ENCODE measurements around the gene PHEX.

PHEX gene

DNA sequence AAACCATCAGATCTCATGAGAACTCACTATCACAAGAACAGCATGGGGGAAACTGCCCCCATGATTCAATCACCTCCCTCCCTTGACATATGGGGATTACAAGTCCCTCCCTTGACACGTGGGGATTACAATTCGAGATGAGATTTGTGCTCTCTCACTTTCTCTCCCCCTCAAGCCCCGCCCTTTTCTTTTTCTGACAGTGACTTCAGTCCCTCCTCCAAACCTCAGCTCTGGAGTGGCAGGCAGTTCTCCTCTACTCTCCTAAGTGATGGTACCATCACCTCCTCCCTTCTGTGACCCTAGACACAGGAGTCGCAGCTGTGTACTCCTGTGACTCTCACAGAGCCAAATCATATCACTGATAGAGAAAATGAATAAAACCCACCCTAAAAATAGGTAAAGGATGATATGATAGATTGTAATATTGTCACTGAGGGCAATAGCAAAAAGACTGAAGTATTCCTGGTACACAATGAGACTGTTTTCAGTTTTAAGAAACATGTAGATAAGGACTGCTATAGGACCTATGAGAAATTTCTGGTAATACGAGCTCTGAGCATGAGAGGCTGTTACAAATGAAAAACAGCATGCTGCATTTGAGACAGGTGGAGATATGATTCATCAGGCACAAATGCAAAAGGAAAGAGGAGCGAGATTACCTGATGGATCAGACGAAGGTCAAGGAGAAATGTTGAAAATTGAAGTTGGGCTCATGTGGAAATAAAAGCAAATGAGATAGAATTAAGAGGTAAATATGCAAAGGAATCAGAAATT is 139.3 kb downstream of the PHEX start:
- no peak overlapping the region for H3K4me3 ChIP-seq (ENCODE audit: low read length)
- no peak for TF ChIP-seq ZNF274 (IDR thresholded peaks at IDR 0.05; ENCODE audit: low read depth, low read length)

DNA sequence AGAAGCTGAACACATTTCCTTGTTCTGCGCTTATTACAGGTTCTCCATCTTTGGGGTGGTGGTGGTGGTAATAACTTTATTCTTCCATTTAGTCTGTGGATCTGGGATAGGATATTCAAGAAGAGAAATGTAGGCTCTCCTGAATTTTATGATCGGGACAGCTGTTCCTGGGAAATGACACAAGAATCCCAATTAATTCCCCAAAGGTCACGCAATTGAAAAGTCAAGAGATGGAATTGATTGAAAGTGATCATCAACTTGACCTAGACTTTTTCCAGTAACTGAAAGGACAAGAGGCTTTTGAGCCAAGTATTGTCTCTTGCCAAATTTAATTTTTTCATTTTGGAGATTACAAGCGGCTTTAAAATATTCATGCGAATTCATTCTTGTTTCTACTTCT is 141.8 kb downstream of the PHEX start:
- no peak for TF ChIP-seq ZNF274 (IDR thresholded peaks at IDR 0.05; ENCODE audit: low read depth, low read length)
- H3K4me3 ChIP-seq (ENCODE audit: low read length): no peak overlapping the region

DNA sequence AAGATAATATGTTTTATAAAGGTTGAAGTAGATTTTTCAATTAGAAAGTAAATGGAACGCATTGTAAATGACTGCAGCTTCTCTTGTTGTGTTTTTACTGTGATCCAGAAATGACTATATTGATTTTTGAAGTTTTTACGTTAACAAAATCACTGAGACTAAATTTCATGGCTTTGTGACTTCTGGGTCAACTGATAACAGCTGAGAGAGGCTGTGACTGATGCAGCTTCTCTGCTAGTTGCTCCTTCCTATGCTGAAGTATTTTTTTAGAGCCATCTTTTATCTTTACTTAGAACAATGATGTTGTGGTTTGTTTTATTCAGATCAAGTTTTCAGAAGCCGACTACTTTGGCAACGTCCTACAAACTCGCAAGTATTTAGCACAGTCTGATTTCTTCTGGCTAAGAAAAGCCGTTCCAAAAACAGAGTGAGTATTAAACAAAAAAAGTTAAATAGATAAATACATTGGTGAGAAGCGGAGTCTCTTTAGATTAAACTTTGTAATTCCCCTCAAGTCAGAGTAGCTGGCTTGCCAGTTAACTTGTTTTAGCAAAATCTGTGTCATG is 145.9 kb downstream of the PHEX start:
- no peak overlapping the region for H3K4me3 ChIP-seq (ENCODE audit: low read length)
- TF ChIP-seq ZNF274 (IDR thresholded peaks at IDR 0.05; ENCODE audit: low read depth, low read length): no peak

DNA sequence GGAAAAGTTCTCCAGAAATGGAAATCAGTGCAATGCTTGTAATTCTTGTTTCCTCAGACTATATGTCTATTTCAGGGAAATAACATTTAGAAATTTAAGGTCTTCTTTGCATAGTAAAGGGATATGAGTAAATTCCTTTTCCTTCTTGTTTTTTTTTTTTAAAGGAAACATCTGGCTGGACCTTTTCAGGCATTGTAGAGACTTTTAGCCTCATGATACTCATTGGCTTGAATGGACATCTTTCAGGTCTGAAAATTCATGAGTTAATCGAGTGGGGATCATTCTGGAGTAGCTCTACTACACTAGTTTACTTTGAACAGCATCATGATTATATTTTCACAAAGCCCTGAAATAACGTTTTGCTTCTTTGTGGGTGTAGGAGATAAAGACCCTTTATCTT is 152.0 kb downstream of the PHEX start:
- TF ChIP-seq ZNF274 (IDR thresholded peaks at IDR 0.05; ENCODE audit: low read depth, low read length): no peak
- H3K4me3 ChIP-seq (ENCODE audit: low read length): no peak overlapping the region

DNA sequence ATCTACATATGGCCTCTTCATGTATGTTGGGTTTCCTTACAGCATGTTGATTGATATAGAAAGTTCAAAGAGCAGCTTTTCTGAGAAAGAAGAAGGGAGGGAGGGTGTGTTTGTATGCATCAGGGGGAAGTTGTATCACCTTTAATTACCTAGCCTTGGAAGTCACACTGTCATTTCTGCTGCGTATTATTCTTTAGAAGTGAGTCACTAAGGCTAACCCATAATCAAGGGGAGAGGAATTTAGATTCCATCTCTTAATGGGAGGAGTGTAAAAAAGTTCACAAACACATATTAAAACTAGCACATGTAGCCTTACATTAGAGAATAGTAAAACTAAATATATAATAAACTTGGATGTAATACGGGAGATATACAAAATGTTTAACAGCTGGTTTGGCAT is 154.0 kb downstream of the PHEX start:
- H3K4me3 ChIP-seq (ENCODE audit: low read length): no peak overlapping the region
- TF ChIP-seq ZNF274 (IDR thresholded peaks at IDR 0.05; ENCODE audit: low read depth, low read length): no peak

DNA sequence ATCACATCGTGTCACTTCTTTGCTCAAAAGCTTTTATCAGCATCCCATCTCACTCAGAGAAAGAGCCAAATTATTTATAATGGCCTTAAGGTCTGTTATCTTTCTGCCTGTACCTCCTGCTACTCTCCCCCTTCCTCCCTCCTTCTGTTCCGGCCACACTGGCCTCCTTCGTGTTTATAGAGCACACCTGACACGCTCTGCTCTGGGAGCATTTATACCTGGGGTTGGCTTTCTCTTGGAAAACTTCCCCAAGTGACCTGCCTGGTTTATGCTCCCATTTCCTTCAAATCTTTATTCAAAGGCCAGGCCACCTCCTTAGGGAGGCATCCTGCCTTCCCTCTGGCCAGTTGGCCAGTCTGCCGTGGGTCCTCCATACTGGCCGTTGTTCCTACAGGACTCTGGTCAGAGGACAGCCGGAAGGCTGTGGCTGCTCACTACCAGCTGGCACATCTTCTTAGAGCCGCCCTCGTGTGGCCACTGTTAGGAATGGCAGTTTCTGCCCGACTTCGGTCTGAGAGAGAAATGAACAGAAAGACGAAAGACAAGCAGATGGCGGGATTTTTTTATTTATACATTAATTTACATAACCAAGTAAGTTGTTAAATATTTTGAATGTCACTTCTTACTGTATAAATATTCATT is 160.4 kb downstream of the PHEX start:
- H3K4me3 ChIP-seq (ENCODE audit: low read length): no peak overlapping the region
- TF ChIP-seq ZNF274 (IDR thresholded peaks at IDR 0.05; ENCODE audit: low read depth, low read length): no peak

DNA sequence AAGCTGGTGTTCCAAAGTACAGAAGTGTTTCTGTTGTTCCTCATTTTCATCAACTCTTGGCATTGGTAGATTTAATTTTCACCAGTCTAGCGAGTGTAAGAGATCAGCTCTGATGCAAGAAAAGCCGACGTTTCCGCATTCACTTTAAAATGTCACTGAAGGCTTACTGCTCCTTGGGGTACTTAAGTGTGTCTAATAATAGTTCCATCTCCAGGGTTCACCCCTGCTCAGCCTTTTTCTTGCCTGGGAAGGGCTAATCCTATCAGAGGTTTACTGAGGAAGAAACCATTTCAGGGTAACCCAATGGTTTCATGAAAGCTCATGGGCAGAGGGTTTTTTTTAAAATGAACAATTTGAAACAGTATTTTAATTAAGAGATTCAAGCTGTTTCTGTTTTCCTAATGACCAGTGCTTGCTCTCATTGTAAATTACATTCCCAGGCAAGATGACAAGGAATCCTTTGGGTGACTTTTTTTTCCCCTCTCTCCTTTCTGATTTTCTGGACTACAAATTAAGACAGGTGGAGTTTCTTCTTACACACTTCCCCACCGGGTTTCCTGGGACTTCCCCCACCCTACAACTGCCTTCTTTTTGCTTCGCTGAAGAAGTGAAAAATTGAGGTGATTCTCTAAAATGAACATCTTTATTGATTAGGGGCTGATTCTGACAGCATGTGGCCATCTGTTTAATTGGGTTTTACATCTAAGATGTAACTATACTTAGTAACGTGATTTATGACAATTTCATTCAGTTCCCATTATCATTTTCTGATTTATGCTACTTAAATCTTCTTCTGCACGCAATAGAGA is 161.9 kb downstream of the PHEX start:
- no peak for TF ChIP-seq ZNF274 (IDR thresholded peaks at IDR 0.05; ENCODE audit: low read depth, low read length)
- no peak overlapping the region for H3K4me3 ChIP-seq (ENCODE audit: low read length)

DNA sequence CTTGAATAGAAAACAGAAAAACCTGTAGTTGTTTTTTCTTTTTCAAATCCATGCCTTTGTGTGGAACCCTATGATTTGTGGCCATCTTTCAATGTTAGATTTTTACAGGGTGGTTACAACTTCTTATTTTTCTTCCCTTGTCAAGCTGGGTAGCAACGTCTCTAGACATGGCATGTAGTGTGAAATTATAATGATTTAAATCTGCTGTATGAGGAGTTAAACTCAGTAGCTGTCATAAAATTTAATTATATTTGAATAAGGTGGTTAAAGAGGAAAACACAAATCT is 162.5 kb downstream of the PHEX start:
- TF ChIP-seq ZNF274 (IDR thresholded peaks at IDR 0.05; ENCODE audit: low read depth, low read length): no peak
- H3K4me3 ChIP-seq (ENCODE audit: low read length): no peak overlapping the region

DNA sequence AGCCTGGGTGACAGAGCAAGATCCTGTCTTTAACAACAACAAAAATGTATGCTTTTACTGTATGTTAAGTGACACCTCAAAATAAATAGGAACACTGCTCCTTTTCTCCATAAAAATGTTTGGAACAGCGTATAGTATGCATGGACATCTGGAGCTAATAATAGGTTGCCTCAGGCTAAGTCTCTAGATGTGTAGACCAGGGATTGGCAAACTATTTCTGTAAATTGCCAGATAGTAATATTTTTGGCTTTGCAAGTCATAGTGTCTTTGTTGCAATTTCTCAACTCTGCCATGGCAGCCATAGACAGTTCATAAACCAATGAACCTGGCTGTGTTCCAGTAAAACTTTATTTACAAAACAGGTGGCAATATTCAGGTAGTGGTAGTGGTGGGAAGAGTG is 164.0 kb downstream of the PHEX start:
- no peak overlapping the region for H3K4me3 ChIP-seq (ENCODE audit: low read length)
- no peak for TF ChIP-seq ZNF274 (IDR thresholded peaks at IDR 0.05; ENCODE audit: low read depth, low read length)

DNA sequence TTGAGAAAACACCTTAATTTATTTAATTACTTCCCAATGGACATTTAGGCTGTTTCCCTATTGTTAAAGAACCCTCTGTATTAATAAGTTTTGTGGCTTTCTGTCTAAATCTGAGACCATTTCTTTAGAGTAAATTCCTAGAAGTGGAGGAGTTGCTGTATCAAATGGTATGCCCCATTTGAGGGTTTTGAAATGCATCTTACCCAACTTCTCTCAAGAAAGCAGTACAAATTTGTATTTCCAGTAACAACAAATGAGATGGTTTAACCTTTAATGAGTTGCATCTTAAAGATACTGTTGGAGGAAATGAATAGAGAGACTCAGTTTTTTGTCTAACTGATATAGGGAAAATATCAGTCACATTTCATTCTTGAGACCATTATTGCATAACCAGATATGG is 170.1 kb downstream of the PHEX start:
- no peak for TF ChIP-seq ZNF274 (IDR thresholded peaks at IDR 0.05; ENCODE audit: low read depth, low read length)
- H3K4me3 ChIP-seq (ENCODE audit: low read length): no peak overlapping the region

DNA sequence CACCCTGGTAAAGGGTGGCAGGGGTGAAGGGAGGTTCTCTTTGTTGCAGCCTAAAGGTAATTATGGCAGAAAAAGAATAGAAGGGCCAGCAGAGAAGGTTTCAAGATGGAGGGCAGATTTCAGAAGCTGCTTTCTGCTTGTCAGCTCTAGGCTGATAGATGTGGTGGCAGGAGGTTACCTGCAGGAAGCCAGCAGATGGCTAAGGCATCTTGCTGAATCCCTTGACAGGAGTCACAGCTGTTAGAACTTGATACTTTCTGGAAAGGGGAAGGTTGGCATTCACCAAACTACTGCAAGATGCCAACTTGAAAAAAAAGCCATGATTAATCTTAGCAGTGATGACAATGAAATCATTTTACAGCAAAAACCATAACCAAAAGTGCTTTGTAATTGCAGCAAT is 171.1 kb downstream of the PHEX start:
- H3K4me3 ChIP-seq (ENCODE audit: low read length): no peak overlapping the region
- TF ChIP-seq ZNF274 (IDR thresholded peaks at IDR 0.05; ENCODE audit: low read depth, low read length): no peak

DNA sequence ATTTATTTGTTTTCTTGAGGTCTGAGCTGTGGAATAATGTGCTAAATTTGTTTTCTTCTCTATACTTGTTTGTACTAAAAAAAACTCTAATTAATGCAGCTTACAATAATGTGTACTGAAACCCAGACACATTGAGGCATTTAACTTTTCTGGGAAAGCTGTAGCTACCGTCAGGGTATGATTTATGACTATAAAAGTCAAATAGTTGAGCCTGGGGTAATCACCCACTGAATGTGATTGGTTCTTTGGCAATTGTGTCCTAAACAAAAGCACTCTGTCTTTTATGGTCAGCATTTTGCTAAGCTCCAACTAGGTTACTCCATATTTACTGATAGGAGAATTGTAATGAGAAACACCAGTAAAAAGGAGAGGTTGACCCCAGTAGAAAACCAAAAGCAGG is 174.7 kb downstream of the PHEX start:
- no peak for TF ChIP-seq ZNF274 (IDR thresholded peaks at IDR 0.05; ENCODE audit: low read depth, low read length)
- H3K4me3 ChIP-seq (ENCODE audit: low read length): no peak overlapping the region

DNA sequence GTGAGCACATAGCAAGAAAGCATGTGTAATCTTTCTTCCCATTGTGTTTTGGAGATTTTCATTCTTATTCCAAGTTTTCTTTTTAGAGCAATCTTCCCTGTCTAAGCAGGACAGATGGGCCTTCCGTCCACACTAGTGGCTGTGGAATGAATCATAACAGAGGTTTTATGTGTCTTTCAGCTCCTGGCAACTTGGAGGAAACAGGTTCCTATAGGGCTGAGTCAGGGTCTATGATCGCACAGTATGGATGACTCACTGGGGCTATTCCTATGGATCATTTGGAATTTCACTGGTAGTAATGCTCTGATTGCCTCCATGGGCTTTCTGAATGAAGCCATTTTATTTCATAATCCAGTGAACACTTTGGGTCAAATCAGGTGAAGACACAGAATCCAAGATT is 188.8 kb downstream of the PHEX start:
- H3K4me3 ChIP-seq (ENCODE audit: low read length): no peak overlapping the region
- no peak for TF ChIP-seq ZNF274 (IDR thresholded peaks at IDR 0.05; ENCODE audit: low read depth, low read length)

DNA sequence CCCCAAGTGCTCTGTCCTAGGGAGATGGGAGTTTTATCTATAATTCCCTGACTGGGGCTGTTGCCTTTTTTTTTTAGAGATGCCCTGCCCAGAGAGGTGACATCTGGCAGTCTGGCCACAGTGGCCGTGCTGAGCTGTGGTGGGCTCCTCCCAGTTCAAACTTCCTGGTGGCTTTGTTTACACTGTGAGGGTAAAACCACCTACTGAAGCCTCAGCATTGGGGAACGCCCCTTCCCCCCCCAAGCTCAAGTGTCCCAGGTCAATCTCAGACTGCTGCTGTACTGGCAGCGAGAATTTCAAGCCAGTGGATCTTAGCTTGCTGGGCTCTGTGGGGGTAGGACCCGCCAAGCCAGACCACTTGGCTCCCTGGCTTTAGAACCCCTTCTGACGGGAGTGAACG is 202.3 kb downstream of the PHEX start:
- no peak overlapping the region for H3K4me3 ChIP-seq (ENCODE audit: low read length)
- TF ChIP-seq ZNF274 (IDR thresholded peaks at IDR 0.05; ENCODE audit: low read depth, low read length): no peak

DNA sequence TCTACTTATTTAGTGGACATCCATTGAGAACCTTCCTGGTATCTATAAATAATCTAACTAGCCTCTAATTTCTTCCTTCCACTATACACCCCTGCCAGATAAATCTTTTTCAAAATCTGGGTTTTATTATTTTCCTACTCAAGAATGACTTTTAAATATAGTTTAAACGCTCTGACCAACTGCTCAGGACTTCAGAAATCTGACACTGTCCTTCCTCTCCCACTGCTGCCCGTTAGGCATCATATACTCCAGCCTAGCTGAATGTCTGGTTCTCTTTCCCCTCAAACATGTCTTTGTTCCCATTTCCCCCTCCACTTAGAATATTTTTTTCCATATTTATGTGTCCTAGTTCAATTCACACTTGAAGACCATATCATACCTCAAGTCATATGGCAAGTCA is 205.4 kb downstream of the PHEX start:
- no peak for TF ChIP-seq ZNF274 (IDR thresholded peaks at IDR 0.05; ENCODE audit: low read depth, low read length)

More for the DNA sequence above, 205.4 kb downstream of the PHEX start:
- H3K4me3 ChIP-seq (ENCODE audit: low read length): no peak overlapping the region

Measured in GM08714 (cell line).